Upper lobe of right lung (tissue), 1 donor: Measurements from ENCODE around the gene KRTAP10-12. TPM values are rescaled to one million over a fixed set of nuclear protein-coding genes. Genes with fewer than 3 reads are reported as not detected.

Experiments
- ATAC-seq: fragments of 200-7000 bp; cut with Tn5 transposase; one replicate; pipeline ENCODE4 v1.9.1; 2020; ENCODE audit warnings: mild to moderate bottlenecking, moderate library complexity
- DNase-seq: peaks from one replicate; pipeline ENCODE4 v3.0.0-alpha.2; 2020
- H3K27ac ChIP-seq: fragments of 200-600 bp; one replicate; pipeline ENCODE4 v1.8.0; 2022
- H3K27me3 ChIP-seq: fragments of 200-600 bp; one replicate; pipeline ENCODE4 v1.8.0; 2022; ENCODE audit warnings: mild to moderate bottlenecking
- H3K36me3 ChIP-seq: fragments of 200-600 bp; one replicate; pipeline ENCODE4 v1.8.0; 2022
- H3K4me1 ChIP-seq: fragments of 200-600 bp; one replicate; pipeline ENCODE4 v1.8.0; 2022
- H3K4me3 ChIP-seq: fragments of 200-600 bp; one replicate; pipeline ENCODE4 v1.8.0; 2022; ENCODE audit warnings: mild to moderate bottlenecking
- H3K9me3 ChIP-seq: fragments of 200-600 bp; one replicate; pipeline ENCODE4 v1.8.0; 2022
- CTCF ChIP-seq: fragments of 200-600 bp; IDR thresholded peaks from one replicate; pipeline ENCODE4 v1.8.0; 2022; ENCODE audit warnings: antibody characterized with exemption
- intact Hi-C: fragments of 100-400 bp; cut with DNase I; formaldehyde crosslinking; loops from one replicate; pipeline ENCODE4 v1.11.0; 2022
- total RNA-seq: library from RNA; stranded (reverse); fragmentation: NEBNext Ultra II Directional; extraction: Animal tissue kit (Norgen Biotek cat#: 25700); gene quantifications from one replicate; pipeline ENCODE4 v1.2.1, GENCODE V29; 2021
- donor health status: DM: no; HTN: yes; CAD: no; lungs with severe emphysema.

The KRTAP10-12 gene
- total RNA-seq, 1 donor from 2014 or later = not detected

- Histone ChIP-seq H3K4me1 (no peaks in the 10 kb centered on the region), H3K9me3 (no peaks in the 10 kb centered on the region), H3K4me3 (no peak overlapping the region), H3K27ac (no peak overlapping the region), H3K36me3 (no peaks in the 10 kb centered on the region), H3K27me3 (peaks cover 54% of the 10 kb centered on the region)
- intact Hi-C loops = no loop called here
- no peak for TF ChIP-seq CTCF
- ATAC-seq = no peak
- DNase-seq = no peak
Measured at GRCh38 chr21:44699502-44700001, 2.6 kb downstream of the KRTAP10-12 start.

- Histone ChIP-seq H3K36me3 (no peaks in the 10 kb centered on the region), H3K27ac (no peak overlapping the region), H3K4me3 (no peak overlapping the region), H3K9me3 (no peaks in the 10 kb centered on the region), H3K27me3 (peaks cover 57% of the 10 kb centered on the region), H3K4me1 (no peaks in the 10 kb centered on the region)
- no peak for TF ChIP-seq CTCF
- ATAC-seq (no peak), DNase-seq (no peak)
- intact Hi-C loops = no loop called here
Measured at GRCh38 chr21:44700101-44701022, 3.4 kb downstream of the KRTAP10-12 start.

GRCh38 chr21:44701023-44701400 lies 4.0 kb downstream of the KRTAP10-12 start:
- no peak for ATAC-seq
- Histone ChIP-seq H3K9me3 (no peaks in the 10 kb centered on the region), H3K4me3 (no peak overlapping the region), H3K36me3 (no peaks in the 10 kb centered on the region), H3K27ac (no peak overlapping the region), H3K4me1 (no peaks in the 10 kb centered on the region), H3K27me3 (peaks cover 58% of the 10 kb centered on the region)
- intact Hi-C loops = no loop called here
- no peak for DNase-seq
- TF ChIP-seq CTCF = no peak

GRCh38 chr21:44701541-44701940 lies 4.6 kb downstream of the KRTAP10-12 start:
- Histone ChIP-seq H3K36me3 (no peaks in the 10 kb centered on the region), H3K9me3 (no peaks in the 10 kb centered on the region), H3K27ac (no peak overlapping the region), H3K4me1 (no peaks in the 10 kb centered on the region), H3K4me3 (no peak overlapping the region), H3K27me3 (peaks cover 64% of the 10 kb centered on the region)
- intact Hi-C loops = no loop called here
- TF ChIP-seq CTCF = no peak
- DNase-seq = no peak
- no peak for ATAC-seq

- Histone ChIP-seq H3K27me3 (peaks cover 72% of the 10 kb centered on the region), H3K9me3 (no peaks in the 10 kb centered on the region), H3K4me3 (no peak overlapping the region), H3K4me1 (no peaks in the 10 kb centered on the region), H3K27ac (no peak overlapping the region), H3K36me3 (no peaks in the 10 kb centered on the region)
- intact Hi-C loops = no loop called here
- DNase-seq (no peak), ATAC-seq (peak; percentile 5)
- TF ChIP-seq CTCF = no peak
Measured at GRCh38 chr21:44702111-44702972, 5.4 kb downstream of the KRTAP10-12 start.
